Heart right ventricle (tissue), 12 donors: ENCODE data around the gene PIK3AP1. TPM values are rescaled to one million over a fixed set of nuclear protein-coding genes. Genes with fewer than 3 reads are reported as not detected.

Source experiments
- polyA plus RNA-seq, 2 donors: library from polyadenylated mRNA; stranded (reverse); fragments of 200-250 nt; gene quantifications; one replicate each; pipeline ENCODE4 v1.2.3, GENCODE V29; 2013
- total RNA-seq, 10 donors: library from RNA; stranded (reverse); fragmentation: NEBNext Ultra II Directional in 3 of 10; extraction: Animal tissue kit (Norgen Biotek cat#: 25700) in 3 of 10; gene quantifications; one replicate each; pipeline versions ENCODE4 v1.2.1 to v1.2.4, GENCODE V29; 2021 to 2023
- donor health status: ischemic (EF 13 %, LVEDD 7.1; RV severe dilation, severe dysfunction).
- donor health status: healthy with polysubstance abuse.
- donor health status: DM: no; HTN: yes; CAD: no.
- donor health status: DM: no; HTN: no; CAD: no.
- donor health status: ischemic (EF 25% LVEDD 6.9; RV normal size, moderate dysfunction).
- donor health status: ischemic (EF 25% LVEDD 5.7; RV mildly dilated, moderate dysfunction).
- donor health status: healthy.
- donor health status: nonischemic (EF 11% LVEDD 7.7; RV severe dilation, severe dysfunction).
- donor health status: DM: yes; HTN: yes; CAD: no.
- donor health status: PGD.
- donor health status: ischemic (EF 29% LVEDD 5.4; RV normal size, mild dysfunction).
- donor health status: nonischemic (EF 23%, LVEDD 6.1; RV moderate dilation, normal function).

Gene PIK3AP1
- total and polyA plus RNA-seq, 12 donors, result 1.0 to 22.1 (median 3.6) TPM

Other genes starting within 250 kb of the PIK3AP1 start
- gene TLL2, start 206.6 kb downstream of the PIK3AP1 start, total RNA-seq, result 1 to 10 TPM; 2.8 to 9.2 (median 6.9) TPM
- 1 to 10 TPM; 2.3 to 8.4 TPM for gene TLL2, start 206.6 kb downstream of the PIK3AP1 start, polyA plus RNA-seq
- gene TM9SF3, start 133.5 kb downstream of the PIK3AP1 start, total RNA-seq, result 10 to 100 TPM; 50.7 to 83.9 (median 62.4) TPM
- 10 to 100 TPM; 17.5 to 23.2 TPM for gene TM9SF3, start 133.5 kb downstream of the PIK3AP1 start, polyA plus RNA-seq
- gene LCOR, start 111.8 kb upstream of the PIK3AP1 start, total RNA-seq, result 10 to 100 TPM; 18.8 to 28.8 (median 24.3) TPM
- 1 to 10 TPM; 1.6 to 4.8 TPM for gene LCOR, start 111.8 kb upstream of the PIK3AP1 start, polyA plus RNA-seq